Measurements from ENCODE around the gene ZNF76. TPM values are rescaled to one million over a fixed set of nuclear protein-coding genes. Genes with fewer than 3 reads are reported as not detected.

Gene ZNF76
- total and polyA plus RNA-seq, 2 donors (not counting 1 experiment from before 2014, with no cell fraction given): 96.9 to 145 TPM

DNA sequence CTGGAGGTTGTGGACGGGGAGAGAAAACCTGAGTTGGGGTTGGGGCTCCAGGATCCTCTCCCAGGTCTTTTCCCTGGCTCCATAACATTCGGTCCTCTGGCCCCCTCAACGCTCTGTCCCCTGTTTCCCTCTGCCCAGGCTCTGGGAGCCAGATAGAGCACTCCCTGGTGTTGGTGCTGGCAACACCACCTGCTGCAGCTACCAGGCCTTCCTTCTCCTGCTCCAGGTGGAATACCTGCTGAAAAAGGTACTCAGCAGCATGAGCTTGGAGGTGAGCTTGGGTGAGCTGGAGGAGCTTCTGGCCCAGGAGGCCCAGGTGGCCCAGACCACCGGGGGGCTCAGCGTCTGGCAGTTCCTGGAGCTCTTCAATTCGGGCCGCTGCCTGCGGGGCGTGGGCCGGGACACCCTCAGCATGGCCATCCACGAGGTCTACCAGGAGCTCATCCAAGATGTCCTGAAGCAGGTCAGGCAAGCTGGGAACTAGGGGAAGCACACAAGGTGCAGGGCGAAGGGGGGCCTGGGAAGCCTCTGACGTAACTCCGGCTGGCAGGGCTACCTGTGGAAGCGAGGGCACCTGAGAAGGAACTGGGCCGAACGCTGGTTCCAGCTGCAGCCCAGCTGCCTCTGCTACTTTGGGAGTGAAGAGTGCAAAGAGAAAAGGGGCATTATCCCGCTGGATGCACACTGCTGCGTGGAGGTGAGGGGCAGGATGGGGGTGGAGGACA is 52.7 kb downstream of the ZNF76 start:
- peak overlapping the region; percentile 78 to 89 for H3K27ac ChIP-seq (ENCODE audit: low read length in 2 of 2)
- peak overlapping the region; percentile 70 for H2AFZ ChIP-seq (ENCODE audit: insufficient read depth, low read depth, low read length, poor library complexity, severe bottlenecking)
- intact Hi-C loops (cut with micrococcal nuclease): no loop called here
- DNase-seq: no peak
- peak overlapping the region; percentile 81 for H3K4me3 Mint-ChIP-seq
- peak overlapping the region; percentile 60 for H3K9ac ChIP-seq (ENCODE audit: low read length)
- TF ChIP-seq, protein P1, sequence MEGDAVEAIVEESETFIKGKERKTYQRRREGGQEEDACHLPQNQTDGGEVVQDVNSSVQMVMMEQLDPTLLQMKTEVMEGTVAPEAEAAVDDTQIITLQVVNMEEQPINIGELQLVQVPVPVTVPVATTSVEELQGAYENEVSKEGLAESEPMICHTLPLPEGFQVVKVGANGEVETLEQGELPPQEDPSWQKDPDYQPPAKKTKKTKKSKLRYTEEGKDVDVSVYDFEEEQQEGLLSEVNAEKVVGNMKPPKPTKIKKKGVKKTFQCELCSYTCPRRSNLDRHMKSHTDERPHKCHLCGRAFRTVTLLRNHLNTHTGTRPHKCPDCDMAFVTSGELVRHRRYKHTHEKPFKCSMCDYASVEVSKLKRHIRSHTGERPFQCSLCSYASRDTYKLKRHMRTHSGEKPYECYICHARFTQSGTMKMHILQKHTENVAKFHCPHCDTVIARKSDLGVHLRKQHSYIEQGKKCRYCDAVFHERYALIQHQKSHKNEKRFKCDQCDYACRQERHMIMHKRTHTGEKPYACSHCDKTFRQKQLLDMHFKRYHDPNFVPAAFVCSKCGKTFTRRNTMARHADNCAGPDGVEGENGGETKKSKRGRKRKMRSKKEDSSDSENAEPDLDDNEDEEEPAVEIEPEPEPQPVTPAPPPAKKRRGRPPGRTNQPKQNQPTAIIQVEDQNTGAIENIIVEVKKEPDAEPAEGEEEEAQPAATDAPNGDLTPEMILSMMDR (IDR thresholded peaks at IDR 0.05): no peak
- no peak for TF ChIP-seq EZH2 (IDR thresholded peaks at IDR 0.05; ENCODE audit: borderline replicate concordance, insufficient read depth, low read depth, low read length, poor library complexity, severe bottlenecking)
- POLR2A ChIA-PET: interaction anchor here (1.1 to 1.4 kb wide), 2 partner anchors 9 to 10 kb away, joined by 3 to 7 read pairs; no protein-coding TSS in a partner anchor
- H3K27me3 Mint-ChIP-seq: no peaks in the 10 kb centered on the region
- H3K4me2 ChIP-seq (replicated peaks; ENCODE audit: low read depth, low read length, poor library complexity, severe bottlenecking): peak overlapping the region; percentile 74
- peaks cover 3% of the 10 kb centered on the region for H4K20me1 ChIP-seq (ENCODE audit: control insufficient read depth, insufficient read depth, low read length, poor library complexity, severe bottlenecking)
- H3K79me2 ChIP-seq (ENCODE audit: control insufficient read depth, insufficient read depth, low read length): peaks cover 94% of the 10 kb centered on the region
- peaks cover 0 to 59% of the 10 kb centered on the region in 2 experiments for H3K36me3 ChIP-seq (replicated peaks in 1 of 2; ENCODE audit: control extremely low read depth in 1 of 2, control insufficient read depth in 1 of 2, extremely low read depth in 1 of 2, insufficient read depth in 2 of 2, low read length in 1 of 2)
- H3K9me3 Mint-ChIP-seq (ENCODE audit: insufficient read depth): no peaks in the 10 kb centered on the region
- H3K27me3 ChIP-seq (replicated peaks in 1 of 4; ENCODE audit: control extremely low read depth in 1 of 4, control insufficient read depth in 3 of 4, insufficient read depth in 4 of 4, low read length in 3 of 4): no peaks in the 10 kb centered on the region
- no peaks in the 10 kb centered on the region for H3K9me3 ChIP-seq (ENCODE audit: control extremely low read depth in 1 of 3, control insufficient read depth in 2 of 3, insufficient read depth in 1 of 3, low read length in 2 of 3)
- CTCF ChIA-PET: interaction anchor here (0.8 to 9.7 kb wide), 7 partner anchors 9 to 137 kb away, joined by 3 to 87 read pairs (median 9); partner anchors contain the start of gene DEF6
- no peak for ATAC-seq (ENCODE audit: low read depth)
- H3K4me1 ChIP-seq (ENCODE audit: control insufficient read depth in 2 of 2, insufficient read depth in 2 of 2, low read length in 2 of 2): peaks cover 41 to 44% of the 10 kb centered on the region in 2 donors
- H3K27ac Mint-ChIP-seq: peak overlapping the region; percentile 99
- peaks cover 68% of the 10 kb centered on the region for H3K4me1 Mint-ChIP-seq
- H3K4me3 ChIP-seq (ENCODE audit: control extremely low read depth in 1 of 5, extremely low read depth in 1 of 5, insufficient read depth in 1 of 5, low read depth in 2 of 5, low read length in 4 of 5): peak overlapping the region in 4 of 5 experiments; percentile 16 to 48 (median 44)
- WGBS (ENCODE audit: insufficient coverage): 96% methylated on average over 18 of the region's 19 CpGs

DNA sequence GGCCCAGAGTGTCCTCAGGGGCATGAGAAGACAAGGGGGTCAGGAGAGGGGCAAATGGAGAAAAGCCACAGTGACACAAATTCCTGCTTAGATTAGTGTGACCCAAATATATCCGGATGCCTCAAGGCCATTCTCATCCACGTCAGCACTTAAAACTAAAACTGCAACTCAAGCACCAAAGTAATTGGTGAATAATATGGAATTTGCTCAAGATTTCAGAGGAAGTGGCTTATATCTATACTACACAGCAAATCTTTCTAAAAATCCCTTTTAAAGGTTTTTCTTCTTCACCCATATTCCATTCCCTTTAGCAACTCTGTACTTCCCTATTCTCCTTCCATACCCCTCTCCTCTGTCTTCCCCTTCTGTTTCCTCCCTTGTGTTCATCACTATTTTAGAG is 53.3 kb downstream of the ZNF76 start:
- CTCF ChIA-PET: interaction anchor here (1.3 to 9.7 kb wide), 4 partner anchors 10 to 16 kb away, joined by 4 to 87 read pairs (median 11); partner anchors contain the start of gene DEF6
- H3K79me2 ChIP-seq (ENCODE audit: control insufficient read depth, insufficient read depth, low read length): peaks cover 94% of the 10 kb centered on the region
- Mint-ChIP-seq H3K9me3 (ENCODE audit: insufficient read depth) (no peaks in the 10 kb centered on the region), H3K4me1 (peaks cover 64% of the 10 kb centered on the region), H3K4me3 (peak overlapping the region; percentile 61), H3K27me3 (no peaks in the 10 kb centered on the region), H3K27ac (peak overlapping the region; percentile 99)
- peaks cover 0 to 64% of the 10 kb centered on the region in 2 experiments for H3K36me3 ChIP-seq (replicated peaks in 1 of 2; ENCODE audit: control extremely low read depth in 1 of 2, control insufficient read depth in 1 of 2, extremely low read depth in 1 of 2, insufficient read depth in 2 of 2, low read length in 1 of 2)
- ATAC-seq (ENCODE audit: low read depth) (no peak), DNase-seq (no peak)
- H3K9ac ChIP-seq (ENCODE audit: low read length): no peak overlapping the region
- H2AFZ ChIP-seq (ENCODE audit: insufficient read depth, low read depth, low read length, poor library complexity, severe bottlenecking): no peak overlapping the region
- H3K4me2 ChIP-seq (replicated peaks; ENCODE audit: low read depth, low read length, poor library complexity, severe bottlenecking): peak overlapping the region; percentile 74
- POLR2A ChIA-PET: no interaction called here
- intact Hi-C loops (cut with micrococcal nuclease): no loop called here
- no peaks in the 10 kb centered on the region for H3K27me3 ChIP-seq (replicated peaks in 1 of 4; ENCODE audit: control extremely low read depth in 1 of 4, control insufficient read depth in 3 of 4, insufficient read depth in 4 of 4, low read length in 3 of 4)
- TF ChIP-seq, protein P1 (IDR thresholded peaks at IDR 0.05): no peak
- no peak for TF ChIP-seq EZH2 (IDR thresholded peaks at IDR 0.05; ENCODE audit: borderline replicate concordance, insufficient read depth, low read depth, low read length, poor library complexity, severe bottlenecking)
- peak overlapping the region in 1 of 2 donors; percentile 89 for H3K27ac ChIP-seq (ENCODE audit: low read length in 2 of 2)
- H3K4me1 ChIP-seq (ENCODE audit: control insufficient read depth in 2 of 2, insufficient read depth in 2 of 2, low read length in 2 of 2): peaks cover 41 to 44% of the 10 kb centered on the region in 2 donors
- no peaks in the 10 kb centered on the region for H3K9me3 ChIP-seq (ENCODE audit: control extremely low read depth in 1 of 3, control insufficient read depth in 2 of 3, insufficient read depth in 1 of 3, low read length in 2 of 3)
- 0% methylated on average over 1 of the region's 2 CpGs for WGBS (ENCODE audit: insufficient coverage)
- no peak overlapping the region for H3K4me3 ChIP-seq (ENCODE audit: control extremely low read depth in 1 of 5, extremely low read depth in 1 of 5, insufficient read depth in 1 of 5, low read depth in 2 of 5, low read length in 4 of 5)
- H4K20me1 ChIP-seq (ENCODE audit: control insufficient read depth, insufficient read depth, low read length, poor library complexity, severe bottlenecking): peaks cover 9% of the 10 kb centered on the region

All from B cell (primary cell).